Panc1 (cell line): ENCODE data around the gene HMX1. TPM values are rescaled to one million over a fixed set of nuclear protein-coding genes. Genes with fewer than 3 reads are reported as not detected.

ENCODE experiments used
- ATAC-seq: fragments of 200-7000 bp; cut with Tn5 transposase; 2 replicates; pipeline ENCODE4 v1.9.1; 2020; ENCODE audit warnings: mild to moderate bottlenecking, moderate library complexity
- BruUV-seq: library from RNA; stranded (reverse); fragments of 400-500 nt; replicated peaks from 2 replicates; lab custom pipeline; 2021; lab: Mats Ljungman, UMichigan
- CTCF ChIA-PET: fragments of 300-600 bp; sonication (Branson Sonifier 250); formaldehyde crosslinking; loops from one replicate; lab custom pipeline; 2022; ENCODE audit warnings: antibody characterized with exemption; lab: Charles Lee
- POLR2A ChIA-PET: fragments of 300-600 bp; sonication (Branson Sonifier 250); formaldehyde crosslinking; loops from one replicate; lab custom pipeline; 2022; ENCODE audit warnings: antibody characterized with exemption; lab: Charles Lee
- DNase-seq: peaks from one replicate; pipeline ENCODE4 v3.0.0-alpha.2; 2010; ENCODE audit warnings: low read depth, low spot score
- H3K27ac ChIP-seq: 2 replicates; pipeline ENCODE4 v1.5.1; 2011; ENCODE audit warnings: mild to moderate bottlenecking, low read length, inconsistent platforms
- H3K27me3 ChIP-seq: fragments of 200-500 bp; sonication (Bioruptor generic); 2 replicates; pipeline ENCODE4 v1.6.0; 2014; ENCODE audit warnings: low read length, inconsistent platforms; ENCODE audit not compliant: control insufficient read depth, insufficient read depth
- H3K36me3 ChIP-seq: fragments of 200-500 bp; sonication (Bioruptor generic); 2 replicates; pipeline ENCODE4 v1.5.1; 2014; ENCODE audit warnings: inconsistent platforms, mild to moderate bottlenecking, low read length, moderate library complexity; ENCODE audit not compliant: control insufficient read depth, insufficient read depth
- H3K4me1 ChIP-seq: 2 replicates; pipeline ENCODE4 v1.5.1; 2011; ENCODE audit warnings: inconsistent platforms, mild to moderate bottlenecking, low read length, moderate library complexity; ENCODE audit not compliant: control insufficient read depth, insufficient read depth
- H3K4me3 ChIP-seq, 2 experiments: 2 replicates each; pipeline ENCODE4 v1.5.1; 2011 to 2012; ENCODE audit warnings: low read depth in 2 of 2, low read length in 2 of 2, mild to moderate bottlenecking in 2 of 2, inconsistent platforms in 1 of 2, moderate library complexity in 1 of 2
- H3K9me3 ChIP-seq: fragments of 200-500 bp; sonication (Bioruptor generic); 2 replicates; pipeline ENCODE4 v1.5.1; 2014; ENCODE audit warnings: low read depth, mild to moderate bottlenecking, inconsistent platforms, low read length, moderate library complexity; ENCODE audit not compliant: control insufficient read depth, insufficient read depth
- CTCF ChIP-seq: fragments of 450-650 bp; IDR thresholded peaks from 2 replicates; pipeline ENCODE4 v1.5.1; 2017; ENCODE audit warnings: mild to moderate bottlenecking
- POLR2AphosphoS5 ChIP-seq: IDR thresholded peaks from 2 replicates; pipeline ENCODE4 v1.6.1; 2012; ENCODE audit warnings: mild to moderate bottlenecking, low read depth, low read length, moderate library complexity
- REST ChIP-seq, 2 experiments: IDR thresholded peaks; 2 replicates each; pipeline ENCODE4 v1.6.1; 2011 to 2012; ENCODE audit warnings: low read depth in 2 of 2, control low read depth in 1 of 2, low read length in 1 of 2, mild to moderate bottlenecking in 1 of 2, moderate library complexity in 1 of 2; ENCODE audit not compliant: insufficient read depth in 1 of 2
- SIN3A ChIP-seq: IDR thresholded peaks from 2 replicates; pipeline ENCODE4 v1.6.1; 2012; ENCODE audit warnings: low read depth, mild to moderate bottlenecking, low read length, moderate library complexity, borderline replicate concordance; ENCODE audit not compliant: insufficient read depth
- TCF7L2 ChIP-seq: IDR thresholded peaks from 2 replicates; pipeline ENCODE4 v1.6.1; 2011; ENCODE audit warnings: mild to moderate bottlenecking, low read depth, low read length, inconsistent platforms
- in situ Hi-C: cut with HindIII; loops from 2 replicates; pipeline ENCODE4 v1.10.0; 2016; ENCODE audit warnings: low sequenced_read_pairs, low pct_unique_long_range_greater_than_20kb
- intact Hi-C: fragments of 100-400 bp; cut with micrococcal nuclease; formaldehyde crosslinking; loops from one replicate; pipeline ENCODE4 v1.10.0; 2022; ENCODE audit not compliant: unreplicated experiment
- total RNA-seq: library from RNA; stranded (reverse); gene quantifications from one replicate; pipeline ENCODE4 v1.2.1, GENCODE V29; 2021; ENCODE audit not compliant: unreplicated experiment

The HMX1 gene
- total RNA-seq, 1 experiment from 2014 or later, result not detected

GRCh38 chr4:8906668-8906970 is 35.0 kb upstream of the HMX1 start:
- Histone ChIP-seq H3K27ac (no peak overlapping the region), H3K27me3 (no peaks in the 10 kb centered on the region; the same call in 1 of the 2 replicates), H3K4me3 (no peak overlapping the region), H3K9me3 (peaks cover 2% of the 10 kb centered on the region; the same call in 1 of the 2 replicates), H3K36me3 (no peaks in the 10 kb centered on the region), H3K4me1 (no peaks in the 10 kb centered on the region)
- intact Hi-C loops, result no loop called here
- TF ChIP-seq CTCF (no peak), REST (IDR thresholded peaks at IDR 0.05; ENCODE audit: insufficient read depth in 1 of 2, low read depth in 2 of 2, low read length in 1 of 2) (no peak), TCF7L2 (no peak), SIN3A (no peak), POLR2AphosphoS5 (no peak)
- no TSS peak for BruUV-seq
- DNase-seq, result no peak
- in situ Hi-C loops, result no loop called here
- ATAC-seq, result no peak
- ChIA-PET POLR2A (no interaction called here), CTCF (no interaction called here)

DNA sequence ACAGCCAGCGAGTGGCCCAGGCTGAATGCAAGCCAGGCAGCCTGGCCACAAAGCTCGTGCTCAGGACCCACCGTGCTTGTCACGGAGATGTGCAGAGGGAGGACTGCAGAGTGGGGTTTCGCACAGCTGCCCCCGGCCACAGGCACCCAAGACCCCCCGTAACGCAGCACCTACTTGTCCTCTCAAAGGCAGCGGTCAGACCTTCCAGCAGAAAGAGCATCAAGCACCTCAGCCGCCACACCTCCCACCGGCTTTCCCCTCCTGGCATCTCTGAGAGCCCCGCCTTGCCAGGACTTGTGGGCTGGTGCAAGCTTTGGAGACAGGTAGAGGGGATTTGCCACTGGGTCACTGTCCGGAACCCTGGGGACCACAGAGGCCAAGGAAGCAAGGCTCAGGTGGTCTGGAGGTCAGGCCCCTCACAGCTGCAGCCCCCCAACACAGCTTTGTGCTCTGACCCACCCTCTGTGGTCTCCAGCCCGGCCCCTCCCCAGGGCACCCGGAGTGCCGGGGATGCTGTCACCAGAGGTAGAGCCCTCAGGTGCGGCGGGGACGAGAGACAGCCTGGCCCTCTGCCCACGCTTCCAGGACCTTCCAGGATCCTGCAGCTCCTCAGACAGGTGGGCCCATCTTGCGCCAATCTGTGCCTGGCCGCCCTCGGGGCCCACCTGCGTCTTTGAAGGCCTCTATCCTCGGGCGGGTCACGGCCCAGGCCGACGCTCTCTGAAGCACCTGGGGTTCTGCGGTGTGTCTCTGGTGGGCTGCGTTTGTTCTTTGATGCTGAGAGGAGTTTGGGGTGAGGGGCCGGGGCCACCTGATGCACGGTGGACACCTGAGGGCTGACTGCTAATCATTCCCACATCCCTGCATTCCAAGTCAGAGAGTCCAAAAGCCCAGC is 34.4 kb upstream of the HMX1 start:
- in situ Hi-C loops, result no loop called here
- CTCF ChIA-PET, result no interaction called here
- no peaks in the 10 kb centered on the region for H3K4me1 ChIP-seq
- no peak overlapping the region for H3K27ac ChIP-seq
- BruUV-seq, result no TSS peak
- peaks cover 6% of the 10 kb centered on the region for H3K9me3 ChIP-seq
- intact Hi-C loops, result no loop called here
- POLR2A ChIA-PET, result no interaction called here
- no peaks in the 10 kb centered on the region for H3K36me3 ChIP-seq
- TF ChIP-seq REST (IDR thresholded peaks at IDR 0.05; ENCODE audit: insufficient read depth in 1 of 2, low read depth in 2 of 2, low read length in 1 of 2) (no peak), TCF7L2 (no peak), CTCF (no peak)
- no peak for ATAC-seq
- no peak for DNase-seq
- H3K4me3 ChIP-seq, result no peak overlapping the region
- H3K27me3 ChIP-seq, result no peaks in the 10 kb centered on the region; the same call in 1 of the 2 replicates
